Fibroblast of pulmonary artery (primary cell): ENCODE data around the gene MGAT5.

Experiments used
- DNase-seq: peaks from one replicate; pipeline ENCODE4 v3.0.0-alpha.2; 2010; ENCODE audit warnings: low read depth
- H3K4me3 ChIP-seq: replicated peaks from 2 replicates; pipeline ENCODE4 v1.5.1; 2011; ENCODE audit warnings: low read depth, mild to moderate bottlenecking, control low read depth, low read length, moderate library complexity
- CTCF ChIP-seq: IDR thresholded peaks from 2 replicates; pipeline ENCODE4 v1.5.1; 2011; ENCODE audit warnings: mild to moderate bottlenecking, control low read depth, low read length, inconsistent platforms; ENCODE audit errors: missing control alignments

Gene MGAT5

GRCh38 chr2:134295441-134295840 lies 41.6 kb downstream of the MGAT5 start:
- no peak overlapping the region for H3K4me3 ChIP-seq
- no peak for DNase-seq
- no peak for TF ChIP-seq CTCF

DNA sequence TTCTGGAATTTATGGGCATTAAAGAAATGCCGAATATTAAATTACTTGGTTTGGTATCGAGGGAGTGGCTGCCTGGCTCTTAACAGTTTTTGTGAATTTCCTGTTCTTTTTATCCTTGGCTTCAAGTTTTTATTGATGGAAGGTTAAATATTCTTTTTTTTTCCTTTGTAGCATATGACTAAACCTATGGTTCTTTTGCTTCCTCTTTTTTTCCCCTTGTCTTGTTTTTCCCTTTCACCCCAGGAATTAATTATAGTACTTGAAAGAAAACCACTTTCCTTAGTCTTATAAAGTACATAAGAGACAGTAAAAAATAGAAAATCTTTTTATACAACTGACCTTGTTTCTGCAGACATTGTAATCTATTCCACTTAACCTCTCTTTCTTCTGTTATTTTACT lies 42.4 kb downstream of the MGAT5 start:
- no peak for DNase-seq
- H3K4me3 ChIP-seq: no peak overlapping the region
- TF ChIP-seq CTCF: no peak

DNA sequence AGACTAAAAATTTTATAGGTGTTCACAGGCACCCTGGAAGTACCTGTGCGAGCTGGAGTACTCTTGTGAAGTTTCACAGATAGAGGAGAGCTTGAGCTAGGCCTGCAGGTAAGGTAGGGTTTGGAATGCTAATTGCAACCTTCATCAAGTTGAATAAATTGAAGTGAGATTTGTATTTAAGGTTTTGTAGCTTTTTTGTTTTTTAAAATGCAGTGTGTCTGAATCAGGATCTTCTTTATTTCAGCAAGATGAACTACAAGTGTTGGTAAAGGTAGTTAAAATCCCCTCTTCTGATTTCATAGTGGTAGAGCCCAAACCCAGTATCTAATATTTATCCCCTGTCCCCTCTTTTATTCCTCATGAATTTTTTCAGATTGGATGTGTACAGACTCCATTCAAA lies 45.5 kb downstream of the MGAT5 start:
- no peak overlapping the region for H3K4me3 ChIP-seq
- no peak for DNase-seq
- TF ChIP-seq CTCF: no peak

DNA sequence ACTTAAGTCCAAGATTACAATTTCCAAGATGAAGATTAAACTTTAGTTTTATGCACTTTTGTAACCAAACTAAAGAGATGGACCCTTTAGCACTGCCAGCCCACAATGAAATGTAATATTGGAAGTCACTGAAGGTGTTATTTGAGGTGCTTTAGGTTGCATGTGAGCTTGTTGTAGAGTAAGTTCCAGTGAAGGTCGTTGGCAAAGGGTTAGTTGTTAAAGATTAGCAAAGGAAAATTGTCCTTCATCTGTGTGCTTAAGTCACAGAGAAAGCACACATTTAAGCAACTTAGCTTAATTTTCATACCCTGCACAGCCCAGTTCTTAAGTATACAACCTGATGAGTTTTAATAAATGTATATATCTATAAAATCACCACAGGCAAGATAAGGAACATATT lies 46.7 kb downstream of the MGAT5 start:
- no peak for DNase-seq
- no peak for TF ChIP-seq CTCF
- no peak overlapping the region for H3K4me3 ChIP-seq

GRCh38 chr2:134301099-134301927 lies 47.4 kb downstream of the MGAT5 start:
- peak; percentile 63 for DNase-seq
- no peak for TF ChIP-seq CTCF
- H3K4me3 ChIP-seq: peak overlapping the region; percentile 39

DNA sequence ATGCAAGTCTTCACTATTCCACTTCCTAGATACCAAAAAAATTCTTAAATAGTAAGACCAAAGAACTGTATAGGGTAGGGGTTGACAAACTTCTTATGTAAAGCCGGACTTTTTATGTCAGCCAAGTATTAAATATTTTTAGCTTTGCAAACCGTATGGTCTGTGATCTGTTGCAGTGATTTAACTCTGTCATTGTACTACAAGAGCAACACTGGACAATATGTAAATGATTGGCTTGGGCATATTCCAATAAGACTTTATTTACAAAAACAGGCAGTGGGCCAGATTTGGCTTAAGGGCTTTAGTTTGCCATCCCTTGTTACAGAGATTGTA lies 48.0 kb downstream of the MGAT5 start:
- DNase-seq: peak; percentile 8
- TF ChIP-seq CTCF: no peak
- H3K4me3 ChIP-seq: peak overlapping the region; percentile 39
